Suppressor macrophage (primary cell): Measurements from ENCODE around the gene TMEM121.
"Not testable (repeated sequence)": the region's sequence is repeated elsewhere in the genome, so short reads cannot be mapped to it uniquely, and the experiment has no call there.

Experiments
- DNase-seq, 4 experiments: peaks; one replicate each; pipeline ENCODE4 v3.0.0-alpha.2; 2020 to 2022

TMEM121 gene

GRCh38 chr14:105571181-105571951, 45.0 kb downstream of the TMEM121 start:
- not testable (repeated sequence) for DNase-seq

DNA sequence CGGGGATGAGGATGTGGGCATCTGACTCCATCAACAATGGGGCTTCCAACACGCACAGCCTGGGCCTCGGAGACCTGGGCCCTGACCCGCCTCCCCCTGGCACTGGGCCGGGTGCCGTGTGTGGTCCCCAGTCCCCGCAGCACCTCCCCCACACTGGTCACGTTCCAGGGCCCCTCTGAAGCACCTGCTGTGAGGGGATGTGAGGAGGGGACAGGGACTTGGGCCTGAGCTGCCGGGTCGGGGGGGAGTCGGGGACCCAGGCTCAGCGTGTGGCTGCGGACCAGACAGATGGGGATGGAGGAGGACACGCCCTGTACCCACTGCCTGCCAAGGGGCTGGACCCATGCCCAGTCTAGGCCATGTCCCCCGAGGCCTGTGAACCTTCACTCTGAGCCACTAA, 45.7 kb downstream of the TMEM121 start:
- DNase-seq, result not testable (repeated sequence)

- not testable (repeated sequence) for DNase-seq
Observed at GRCh38 chr14:105573841-105574240, 47.5 kb downstream of the TMEM121 start.

DNA sequence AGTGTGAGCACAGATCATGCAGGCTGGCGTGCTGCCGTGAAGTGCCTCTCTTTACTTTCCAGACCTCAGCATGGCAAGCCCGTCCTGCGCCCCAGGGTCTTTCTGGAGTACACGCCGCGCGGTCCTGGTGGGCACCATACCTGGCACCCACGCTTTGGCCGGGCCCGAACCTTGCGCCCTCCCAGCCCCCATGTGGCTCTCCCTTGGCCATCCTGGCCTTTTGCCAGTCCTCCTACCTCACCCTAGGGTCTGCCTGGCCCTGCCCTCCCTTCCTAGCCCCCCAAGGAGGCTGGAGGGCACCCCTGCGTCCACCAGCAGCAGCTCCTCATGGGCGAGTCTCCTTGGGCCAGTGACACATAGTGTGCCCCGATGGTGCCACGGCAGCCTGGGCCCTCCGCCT, 48.0 kb downstream of the TMEM121 start:
- DNase-seq, result not testable (repeated sequence)

DNA sequence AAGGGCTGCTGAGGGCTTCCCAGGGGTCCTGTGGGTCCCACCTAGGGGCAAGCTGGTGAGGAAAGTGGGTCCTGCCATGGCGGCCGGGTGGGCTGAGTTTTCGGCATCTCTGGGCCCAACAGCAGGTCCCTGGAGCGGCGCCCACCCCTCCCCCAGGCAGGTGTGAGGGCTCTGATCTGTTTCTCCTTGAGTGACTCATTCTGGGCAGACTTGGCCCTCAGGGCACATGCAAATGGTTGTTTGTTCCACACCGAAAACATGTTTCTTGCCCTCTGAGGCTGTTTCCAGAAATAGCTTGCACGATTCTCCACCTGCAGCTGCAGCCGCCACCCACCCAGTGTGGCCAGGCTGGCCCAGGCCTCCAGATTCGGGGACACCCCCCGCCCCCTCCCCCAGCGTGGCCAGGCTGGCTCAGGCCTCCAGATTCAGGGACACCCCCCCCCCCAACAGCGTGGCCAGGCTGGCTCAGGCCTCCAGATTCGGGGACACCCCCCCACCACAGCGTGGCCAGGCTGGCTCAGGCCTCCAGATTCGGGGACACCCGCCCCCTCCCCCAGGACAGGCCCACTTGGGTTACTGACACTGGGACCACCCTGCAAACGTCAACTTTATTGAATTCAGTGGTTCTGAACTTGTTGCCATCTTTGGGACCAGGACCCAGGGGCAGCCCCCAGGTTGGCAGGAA, 48.8 kb downstream of the TMEM121 start:
- not testable (repeated sequence) for DNase-seq

GRCh38 chr14:105576525-105577088, 50.2 kb downstream of the TMEM121 start:
- DNase-seq, result no peak

- no peak for DNase-seq
Observed at GRCh38 chr14:105577314-105577861, 51.0 kb downstream of the TMEM121 start.

GRCh38 chr14:105578070-105578469, 51.7 kb downstream of the TMEM121 start:
- no peak for DNase-seq

- not testable (repeated sequence) for DNase-seq
Observed at GRCh38 chr14:105579221-105579620, 52.8 kb downstream of the TMEM121 start.
